Coronary artery (tissue), 2 donors: ENCODE measurements around the gene EPB41L5.
"Not testable (repeated sequence)": the region's sequence is repeated elsewhere in the genome, so short reads cannot be mapped to it uniquely, and the experiment has no call there.

Experiments used
- DNase-seq: peaks from one replicate; pipeline ENCODE4 v3.0.0-alpha.2; 2017; ENCODE audit warnings: low spot score
- H3K27ac ChIP-seq, 2 donors: fragments of 200-600 bp; sonication (generic); one replicate each; pipeline ENCODE4 v1.5.1; 2016 to 2019
- H3K4me3 ChIP-seq: fragments of 200-600 bp; sonication (generic); 2 replicates; pipeline ENCODE4 v1.5.1; 2016; ENCODE audit warnings: mild to moderate bottlenecking, moderate library complexity
- CTCF ChIP-seq: fragments of 200-600 bp; sonication (generic); IDR thresholded peaks from one replicate; pipeline ENCODE4 v1.5.1; 2019; ENCODE audit warnings: antibody characterized with exemption

Gene EPB41L5

GRCh38 chr2:120012771-120013596, at the start of gene EPB41L5:
EPB41L5 (plus strand) TSS chr2:120013077; CDS start chr2:120019085, 6,008 bp downstream.
- TF ChIP-seq CTCF = no peak

GRCh38 chr2:119981896-119982295, 31.0 kb upstream of the EPB41L5 start:
- no peak for TF ChIP-seq CTCF
- no peak overlapping the region for H3K27ac ChIP-seq
- no peak for DNase-seq
- H3K4me3 ChIP-seq = no peak overlapping the region

More at GRCh38 chr2:120012771-120013596, at the start of gene EPB41L5:
- H3K4me3 ChIP-seq = peak within 1 kb of the TSS; percentile 95
- H3K27ac ChIP-seq = peak within 1 kb of the TSS; percentile 86 to 88
- DNase-seq = peak; percentile 91

GRCh38 chr2:119982506-119982905, 30.4 kb upstream of the EPB41L5 start:
- TF ChIP-seq CTCF = no peak
- no peak overlapping the region for H3K4me3 ChIP-seq
- H3K27ac ChIP-seq = no peak overlapping the region
- DNase-seq = no peak

- TF ChIP-seq CTCF = no peak
- Histone ChIP-seq H3K4me3 (no peak overlapping the region), H3K27ac (no peak overlapping the region)
- DNase-seq = no peak
These were observed 29.8 kb upstream of the EPB41L5 start for GRCh38 chr2:119983108-119983507.

- no peak for DNase-seq
- no peak for TF ChIP-seq CTCF
- no peak overlapping the region for H3K4me3 ChIP-seq
- no peak overlapping the region for H3K27ac ChIP-seq
These were observed 16.7 kb upstream of the EPB41L5 start for GRCh38 chr2:119996148-119996547.

- H3K4me3 ChIP-seq, H3K27ac ChIP-seq, DNase-seq: not testable (repeated sequence)
These were observed 15.7 kb upstream of the EPB41L5 start for GRCh38 chr2:119996896-119997891.

GRCh38 chr2:120001471-120001870, 11.4 kb upstream of the EPB41L5 start:
- TF ChIP-seq CTCF = no peak
- no peak overlapping the region for H3K4me3 ChIP-seq
- no peak overlapping the region for H3K27ac ChIP-seq
- no peak for DNase-seq
